Activated CD4-positive, alpha-beta T cell treated with anti-CD3 and anti-CD28 coated beads, Interleukin-2, amount 50 U/mL, for 4 hours (primary cell): Measurements from ENCODE around the gene TNFRSF21.
"Not testable (repeated sequence)": the region's sequence is repeated elsewhere in the genome, so short reads cannot be mapped to it uniquely, and the experiment has no call there.

Experiments used
- DNase-seq, 2 experiments: peaks; one replicate each; pipeline ENCODE4 v3.0.0-alpha.2; 2020

Gene TNFRSF21

DNA sequence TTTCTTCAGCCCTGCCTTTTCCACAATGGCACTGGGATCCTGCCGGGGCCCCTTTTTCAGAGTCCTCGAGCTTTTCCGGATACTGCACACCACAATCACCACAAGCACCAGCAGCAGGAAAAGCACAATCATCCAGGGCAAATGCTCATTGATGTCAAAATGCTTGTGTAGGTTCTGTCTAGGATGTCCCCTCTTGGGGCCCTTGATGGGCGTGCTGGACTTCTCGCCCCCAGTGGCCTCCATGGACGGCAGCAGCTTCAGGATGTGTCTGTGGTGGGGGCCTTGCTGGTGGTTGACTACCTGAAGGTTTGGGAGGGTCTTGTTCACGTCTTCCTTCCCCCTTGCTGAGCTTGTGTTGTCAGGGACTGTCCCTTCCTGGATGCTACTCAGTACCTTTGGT is 25.7 kb downstream of the TNFRSF21 start:
- DNase-seq = no peak

DNA sequence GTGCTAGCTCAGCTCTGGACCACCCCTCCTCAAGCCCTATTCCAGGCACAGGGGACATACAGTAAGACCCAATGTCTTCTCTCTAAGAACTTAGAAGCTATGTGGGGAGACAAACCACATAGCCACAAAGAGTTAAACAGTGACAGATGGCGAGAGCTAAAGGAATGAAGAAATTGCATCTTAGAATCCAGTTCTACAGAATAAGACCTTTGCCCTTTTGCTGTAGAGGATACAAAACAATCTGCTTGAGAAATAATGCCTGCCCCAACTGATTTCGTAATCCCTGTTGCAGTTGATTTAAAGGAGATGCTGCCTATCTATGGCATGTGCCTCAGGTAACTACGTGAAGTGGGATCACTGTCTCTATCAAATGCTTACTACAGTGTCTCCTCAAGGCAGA is 31.2 kb downstream of the TNFRSF21 start:
- DNase-seq = no peak

DNA sequence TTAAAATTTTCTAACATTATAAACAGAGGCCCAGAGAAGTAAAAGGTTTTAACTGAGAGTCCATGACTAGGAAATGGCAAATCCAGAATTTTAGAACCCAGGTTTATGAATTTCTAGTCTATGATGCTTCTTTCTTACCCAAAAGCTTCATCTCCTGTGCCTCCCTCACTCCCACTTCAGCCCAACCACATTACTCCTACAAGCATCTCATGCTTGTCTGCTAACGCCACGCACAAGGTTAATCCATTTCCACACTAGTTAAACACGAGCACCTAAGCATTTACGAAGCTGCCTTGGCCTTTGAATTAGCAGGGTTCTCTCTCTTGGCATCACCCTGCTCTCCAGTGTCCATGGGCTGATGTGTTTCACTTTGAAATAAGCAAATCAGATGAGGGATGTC is 32.0 kb downstream of the TNFRSF21 start:
- DNase-seq = no peak

DNA sequence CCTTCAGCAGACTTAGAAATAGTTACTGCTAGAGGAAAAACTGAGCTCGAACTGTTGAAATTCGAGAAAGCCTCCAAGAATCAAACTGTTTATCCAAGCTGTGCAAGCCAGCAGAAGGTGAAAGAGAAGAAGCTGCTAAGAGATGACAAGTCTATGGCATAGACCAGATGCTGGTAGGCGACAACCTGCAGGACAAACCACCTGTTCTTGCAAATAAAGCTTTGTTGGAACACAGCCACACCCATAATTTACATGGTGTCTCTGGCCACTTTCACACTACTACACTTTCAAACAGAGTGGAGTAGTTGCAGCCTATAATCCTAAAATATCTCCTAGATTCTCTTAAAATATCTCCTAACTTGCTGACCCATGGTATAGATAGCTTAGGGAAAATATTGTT is 33.3 kb downstream of the TNFRSF21 start:
- DNase-seq = no peak

DNA sequence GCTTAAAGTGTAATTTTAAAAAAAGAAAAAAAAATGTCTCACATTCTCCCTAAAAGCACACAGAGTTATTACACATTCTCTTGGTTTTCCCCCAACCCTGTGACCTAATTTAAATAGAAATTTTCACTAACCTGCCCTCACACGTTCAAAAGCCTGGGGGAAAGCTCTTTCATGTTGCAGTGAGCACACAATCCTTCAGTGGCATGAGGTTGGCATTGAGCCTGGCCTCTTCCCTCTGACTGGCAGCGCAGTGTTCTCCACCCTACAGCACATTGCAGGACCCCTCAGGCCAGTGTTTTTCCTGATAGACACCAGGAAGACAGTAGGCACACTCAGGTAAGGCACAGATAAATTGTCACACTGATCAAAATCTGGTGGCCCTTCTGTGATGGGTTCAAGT is 34.1 kb downstream of the TNFRSF21 start:
- DNase-seq = no peak

DNA sequence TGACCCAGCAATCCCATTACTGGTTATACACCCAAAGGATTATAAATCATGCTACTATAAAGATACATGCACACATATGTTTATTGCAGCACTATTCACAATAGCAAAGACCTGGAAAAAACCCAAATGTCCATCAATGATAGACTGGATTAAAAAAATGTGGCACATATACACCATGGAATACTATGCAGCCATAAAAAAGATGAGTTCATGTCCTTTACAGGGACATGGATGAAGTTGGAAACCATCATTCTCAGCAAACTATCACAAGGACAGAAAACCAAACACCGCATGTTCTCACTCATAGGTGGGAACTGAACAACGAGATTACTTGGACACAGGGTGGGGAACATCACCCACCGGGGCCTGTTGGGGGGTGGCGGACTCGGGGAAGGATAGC is 34.6 kb downstream of the TNFRSF21 start:
- not testable (repeated sequence) for DNase-seq

DNA sequence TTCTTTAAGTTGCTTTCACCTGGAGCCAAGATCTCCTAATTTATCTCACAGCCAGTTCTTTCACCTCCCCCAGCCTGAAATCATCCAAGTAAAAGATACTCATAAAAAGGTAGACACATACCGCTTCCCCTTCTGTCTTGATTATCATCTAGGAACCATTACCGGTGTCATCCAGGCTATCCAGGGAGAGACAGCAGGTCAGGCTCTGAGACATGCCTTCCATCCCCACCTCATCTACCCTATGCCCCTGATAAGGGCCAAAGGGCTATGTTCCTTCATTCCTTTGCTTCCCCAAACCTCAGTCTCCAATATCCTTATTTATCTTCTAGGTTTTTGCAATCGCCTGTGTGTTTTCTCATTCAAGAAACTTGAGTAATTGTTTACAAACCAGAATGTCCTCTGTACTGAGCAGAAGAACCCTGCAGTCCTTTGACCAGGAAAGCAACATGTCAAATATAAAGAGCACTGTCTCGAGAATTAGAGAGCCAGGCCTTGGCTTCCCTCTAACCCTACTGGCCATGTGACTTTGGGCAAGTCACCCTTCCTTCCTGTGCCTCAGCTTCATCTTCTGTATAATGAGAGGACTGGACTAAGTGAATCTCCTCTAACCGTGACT is 41.0 kb downstream of the TNFRSF21 start:
- no peak for DNase-seq

DNA sequence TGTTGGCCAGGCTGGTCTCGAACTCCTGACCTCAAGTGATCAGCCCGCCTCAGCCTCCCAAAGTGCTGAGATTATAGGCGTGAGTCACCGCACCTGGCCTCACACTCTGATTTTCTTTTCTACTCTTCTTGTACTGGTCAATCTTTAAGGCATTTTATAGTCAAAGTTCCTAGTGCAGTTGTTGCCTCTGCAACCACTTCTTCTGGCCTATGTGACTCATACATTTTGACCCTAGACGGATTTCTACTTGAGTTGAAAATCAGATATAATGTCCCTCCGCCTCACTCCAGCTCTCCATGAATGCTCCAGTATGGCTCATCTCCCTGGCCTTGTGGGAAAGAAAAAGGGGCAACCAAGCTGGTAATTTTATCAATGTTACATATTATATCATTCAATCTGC is 42.4 kb downstream of the TNFRSF21 start:
- DNase-seq = no peak

DNA sequence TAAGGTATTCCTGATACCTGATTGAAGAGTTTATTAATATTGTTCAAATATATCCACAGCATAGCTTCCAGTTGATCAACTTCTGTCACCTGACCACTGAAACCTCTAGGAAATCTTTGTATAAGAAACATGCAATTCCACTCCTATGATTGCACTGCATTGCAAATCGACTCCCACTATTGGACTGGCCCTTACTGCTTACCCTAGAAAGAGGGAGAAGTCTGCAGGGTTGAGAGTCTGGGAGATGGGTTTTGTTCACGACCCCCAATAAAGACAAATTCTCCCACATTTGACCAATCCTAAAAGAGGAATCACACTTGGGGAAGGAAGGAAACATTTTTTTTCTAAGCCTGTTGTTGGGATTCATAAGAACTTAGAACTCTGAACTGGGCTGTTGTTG is 43.7 kb downstream of the TNFRSF21 start:
- no peak for DNase-seq

DNA sequence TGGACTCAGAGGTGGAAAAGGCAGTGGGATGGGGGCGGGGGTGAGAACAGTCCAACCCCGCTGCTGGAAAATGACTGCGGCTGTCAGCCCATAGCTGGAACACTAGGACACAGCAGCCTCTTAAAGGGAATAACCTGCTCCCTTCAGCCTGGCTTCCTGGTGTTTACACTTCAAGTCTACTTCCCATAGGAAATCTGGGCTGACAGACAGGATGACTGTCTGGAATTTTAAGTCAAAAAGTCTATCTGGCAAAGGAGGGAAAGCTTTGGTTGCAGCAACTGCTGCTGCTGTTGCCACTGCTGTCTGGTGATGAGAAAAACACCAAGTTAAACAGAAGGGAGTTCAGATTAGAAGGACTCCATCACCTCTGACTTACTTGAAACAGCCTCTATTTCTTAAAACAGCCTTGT is 44.9 kb downstream of the TNFRSF21 start:
- DNase-seq = no peak

DNA sequence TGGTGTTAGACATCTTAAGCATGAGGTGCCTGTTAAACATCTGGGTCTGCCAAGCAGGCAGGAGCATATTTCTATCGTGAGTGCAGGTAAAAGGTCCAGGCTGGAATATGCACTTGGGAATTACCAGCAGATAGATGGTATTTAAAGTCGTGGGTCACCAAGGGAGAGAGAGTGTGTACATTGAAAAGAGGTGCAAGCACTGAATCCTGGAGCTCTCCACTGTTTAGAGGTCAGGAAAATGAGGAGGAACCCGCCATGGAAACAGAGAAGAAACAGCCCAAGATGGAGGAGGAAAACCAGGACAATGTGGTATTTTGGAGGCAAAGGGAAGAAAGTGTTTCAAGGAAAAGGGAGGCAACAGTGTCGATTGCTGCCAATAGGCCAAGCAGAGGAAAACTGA is 46.4 kb downstream of the TNFRSF21 start:
- no peak for DNase-seq

DNA sequence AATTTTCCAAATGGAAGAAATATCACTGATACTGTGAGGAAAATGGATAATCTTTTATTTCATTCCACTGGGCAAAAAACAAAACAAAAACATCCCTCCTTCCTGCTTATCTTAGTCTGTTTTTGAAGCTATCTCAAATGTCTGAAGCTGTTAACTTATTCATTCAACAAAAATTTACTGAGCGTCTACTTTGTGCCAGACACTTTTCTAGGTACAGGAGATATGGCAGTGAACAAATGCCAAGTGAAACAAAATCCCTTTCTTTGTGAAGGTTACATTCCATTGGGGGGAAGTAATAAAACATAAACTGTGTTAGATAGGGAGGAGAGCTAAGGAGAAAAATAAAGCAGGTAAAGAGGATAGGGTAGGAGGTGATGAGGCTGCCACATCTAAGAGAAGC is 47.5 kb downstream of the TNFRSF21 start:
- no peak for DNase-seq

DNA sequence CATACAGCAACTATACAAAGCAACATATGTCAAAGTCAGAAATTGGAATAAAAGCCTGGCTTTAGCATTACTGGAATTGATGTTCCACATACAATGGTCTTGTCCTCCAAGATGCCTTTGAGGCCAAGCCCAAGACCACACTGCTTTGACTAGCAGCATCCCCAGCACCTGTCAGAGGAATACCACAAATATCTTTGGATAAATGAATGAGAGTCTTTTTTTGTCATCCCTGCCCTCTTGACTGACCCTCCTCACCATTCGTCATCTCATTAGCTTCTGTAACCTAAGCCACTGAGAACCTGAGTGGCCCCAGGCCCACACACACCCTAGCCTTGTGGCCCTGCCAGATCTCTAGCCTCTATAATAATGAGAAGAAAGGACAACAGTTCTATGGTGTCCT is 48.5 kb downstream of the TNFRSF21 start:
- no peak for DNase-seq

DNA sequence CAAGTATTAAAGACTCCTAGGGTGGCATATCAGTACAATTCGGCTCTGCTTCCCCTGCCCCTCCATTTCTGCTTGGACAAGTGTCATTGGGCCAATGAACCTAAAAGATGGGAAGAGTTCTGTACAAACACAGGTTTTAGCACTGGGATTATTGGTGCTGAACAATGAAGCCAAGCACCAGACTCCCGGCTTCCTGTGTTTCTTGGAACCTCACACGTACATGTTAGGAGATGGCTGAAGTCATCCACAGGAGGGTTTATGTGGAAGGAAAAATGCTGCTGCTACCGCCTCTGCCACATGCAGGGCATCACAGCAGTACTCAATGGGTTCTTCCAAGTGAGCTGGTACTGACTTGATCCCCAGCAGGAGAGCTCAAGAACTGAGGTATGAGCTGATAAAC is 49.7 kb downstream of the TNFRSF21 start:
- no peak for DNase-seq

DNA sequence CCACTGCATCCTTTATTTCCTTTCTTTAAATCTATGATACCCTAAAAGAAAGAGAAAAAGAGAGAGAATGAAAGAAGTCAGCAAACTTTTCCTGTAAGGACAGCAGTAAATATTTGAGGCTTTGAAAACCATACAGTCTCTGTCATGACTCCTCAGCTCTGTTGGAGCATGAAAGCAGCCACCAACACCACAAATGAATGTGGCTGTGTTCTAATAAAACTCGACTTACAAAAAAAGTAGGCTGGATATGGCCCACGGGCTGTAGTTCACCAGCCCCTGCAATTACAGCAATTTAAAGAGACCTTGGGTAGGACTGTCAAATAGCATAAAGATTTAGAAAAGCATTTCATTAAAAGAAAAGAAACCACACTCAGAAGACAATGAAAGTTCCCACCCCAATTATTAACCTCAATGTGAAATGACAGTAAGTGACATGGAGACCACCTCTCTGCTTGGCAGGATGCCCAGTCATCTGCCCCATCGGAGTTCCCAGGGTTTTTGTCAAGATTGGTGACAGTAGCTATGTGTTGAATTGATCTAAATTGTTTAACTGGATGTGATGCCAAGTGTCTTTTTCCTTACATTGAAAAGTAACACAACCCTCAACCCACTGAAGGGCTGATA is 50.9 kb downstream of the TNFRSF21 start:
- no peak for DNase-seq

DNA sequence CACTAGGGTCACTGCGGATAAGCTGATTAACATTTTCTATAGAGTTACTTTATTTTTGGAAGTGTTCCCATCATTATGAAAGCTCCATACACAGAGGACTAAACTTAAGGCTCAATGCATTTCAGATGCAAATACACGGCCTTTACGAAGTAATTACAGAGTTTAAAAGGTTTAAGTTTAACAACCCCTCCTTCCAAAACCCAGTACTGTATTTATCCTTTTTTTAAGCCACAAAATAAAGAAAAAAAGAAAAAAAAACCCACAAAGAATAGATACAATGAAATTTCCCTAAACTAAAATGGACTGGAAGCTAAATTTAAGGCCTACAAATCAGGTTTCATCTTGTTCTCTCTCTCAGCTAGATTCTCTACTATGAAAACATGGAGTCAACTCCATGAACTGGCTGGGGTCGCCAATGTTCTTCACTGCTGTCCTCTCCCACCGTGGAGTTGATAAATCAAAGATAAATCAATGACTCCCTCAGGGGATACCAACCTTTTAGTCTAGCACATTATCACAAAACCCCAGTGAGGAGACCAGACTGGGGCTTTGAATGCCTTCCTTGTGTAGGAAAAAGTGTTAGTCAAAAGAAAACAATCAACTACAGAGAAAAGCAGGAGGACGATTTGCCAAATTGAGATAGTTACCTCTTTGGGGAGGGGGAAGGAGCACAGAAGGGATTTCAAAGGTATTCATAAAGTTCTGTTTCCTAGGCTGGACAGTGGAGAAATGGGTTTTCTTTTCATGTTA is 52.5 kb downstream of the TNFRSF21 start:
- no peak for DNase-seq

DNA sequence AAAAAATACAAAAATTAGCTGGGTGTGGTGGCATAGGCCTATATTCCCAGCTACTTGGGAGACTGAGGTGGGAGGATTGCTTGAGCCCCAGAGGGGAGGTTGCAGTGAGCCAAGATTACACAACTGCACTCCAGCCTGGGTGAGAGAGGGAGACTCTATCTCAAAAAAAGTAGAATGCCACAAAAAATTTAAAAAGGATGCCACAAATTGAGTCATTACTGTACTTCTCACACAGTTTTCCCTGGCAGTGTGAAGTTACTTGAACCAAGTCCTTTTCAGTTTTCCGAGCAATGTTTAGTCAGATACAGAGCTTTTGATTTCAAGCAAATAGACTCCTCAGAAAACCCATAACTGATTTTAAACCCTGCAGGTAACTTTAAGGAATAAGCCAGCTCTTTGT is 53.3 kb downstream of the TNFRSF21 start:
- DNase-seq = no peak

DNA sequence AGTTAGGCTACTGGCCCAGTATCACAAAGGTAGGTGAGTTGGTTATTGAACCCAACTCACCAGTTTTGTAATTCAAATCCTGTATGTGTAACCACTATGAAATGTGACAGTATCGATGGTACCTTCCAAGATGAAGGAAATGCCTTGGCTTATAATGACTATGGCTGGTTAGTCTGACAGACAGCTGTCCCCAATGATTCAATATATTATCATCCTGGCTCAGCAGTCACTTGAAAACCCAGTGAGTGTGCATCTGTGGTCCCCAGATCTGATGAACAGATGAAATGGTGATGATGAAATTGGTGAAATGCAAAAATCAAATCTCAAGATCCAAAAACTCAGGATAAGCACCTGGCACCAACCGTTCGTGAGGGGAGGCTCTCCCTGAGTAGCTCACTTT is 54.8 kb downstream of the TNFRSF21 start:
- no peak for DNase-seq

DNA sequence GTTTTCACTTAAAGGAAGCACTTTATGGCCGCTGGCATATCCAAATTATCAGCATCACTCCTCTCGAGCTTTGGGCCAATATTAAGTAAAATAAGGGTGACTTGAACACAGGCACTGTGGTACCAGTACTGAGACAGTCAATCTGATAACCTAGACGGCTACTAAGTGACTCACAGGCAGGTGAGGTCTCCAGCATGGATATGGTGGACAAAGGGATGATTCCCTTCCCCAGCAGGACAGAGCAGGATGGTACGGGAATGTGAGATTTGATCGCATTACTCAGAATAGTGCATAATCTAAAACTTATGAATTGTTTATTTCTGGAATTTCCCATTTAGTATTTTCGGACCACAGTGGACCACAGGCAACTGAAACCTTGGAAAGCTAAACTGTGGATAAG is 55.7 kb downstream of the TNFRSF21 start:
- DNase-seq = no peak

DNA sequence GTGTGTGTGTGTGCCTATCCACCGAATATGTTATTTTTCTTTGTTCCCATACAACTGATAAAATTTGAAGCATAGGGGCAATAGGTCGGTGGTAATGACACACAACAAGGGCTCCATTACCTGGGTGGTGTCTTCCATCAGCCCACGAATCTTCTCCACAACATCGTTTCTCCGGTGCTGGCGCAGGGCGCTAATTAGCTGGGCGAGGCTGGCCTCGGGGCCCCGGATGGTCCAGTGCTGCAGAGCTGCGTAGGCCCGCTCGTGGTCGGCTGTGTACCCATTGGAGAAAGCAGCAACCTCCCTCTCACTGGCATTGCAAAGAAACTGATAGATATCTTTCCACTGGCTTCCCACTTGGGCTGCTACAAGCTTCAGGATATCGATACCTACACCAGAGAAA is 56.6 kb downstream of the TNFRSF21 start:
- DNase-seq = no peak

DNA sequence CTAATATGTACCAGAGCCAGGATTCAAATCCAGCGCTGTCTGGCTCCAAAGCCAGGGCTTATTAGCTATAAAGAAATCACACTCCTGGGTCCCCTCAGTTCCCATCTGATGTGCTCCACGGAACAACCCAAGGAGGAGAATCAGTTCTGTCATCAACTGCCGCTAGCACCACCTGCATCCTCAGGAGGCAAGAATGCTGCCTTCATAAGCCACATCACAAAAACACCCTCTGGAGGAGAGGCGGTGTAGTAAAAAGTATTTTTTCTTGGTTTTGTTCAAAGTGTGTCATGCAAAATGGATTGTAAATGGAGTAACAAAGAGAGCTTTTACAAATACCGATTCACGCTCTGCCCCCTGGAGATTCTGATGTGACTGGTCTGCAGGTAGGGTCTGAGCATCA is 57.1 kb downstream of the TNFRSF21 start:
- no peak for DNase-seq

DNA sequence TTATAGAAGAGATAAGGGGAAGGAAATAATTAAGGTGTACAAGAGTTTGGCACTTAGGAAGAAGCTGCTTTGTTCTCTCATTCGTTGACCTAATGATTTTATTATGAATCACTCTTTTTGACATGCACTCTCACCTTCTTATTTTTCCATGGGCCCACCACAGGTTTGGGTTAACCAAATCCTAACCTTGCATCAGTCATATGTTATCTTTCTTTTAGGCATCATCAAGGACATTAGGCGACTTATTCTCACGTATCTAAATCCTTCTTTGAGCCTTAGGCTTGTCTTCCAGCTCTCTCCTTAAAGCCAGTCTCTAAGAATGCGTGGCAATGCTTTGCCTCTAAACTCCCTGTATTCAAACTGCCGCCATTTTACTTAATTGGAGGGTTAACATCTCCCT is 58.3 kb downstream of the TNFRSF21 start:
- no peak for DNase-seq

DNA sequence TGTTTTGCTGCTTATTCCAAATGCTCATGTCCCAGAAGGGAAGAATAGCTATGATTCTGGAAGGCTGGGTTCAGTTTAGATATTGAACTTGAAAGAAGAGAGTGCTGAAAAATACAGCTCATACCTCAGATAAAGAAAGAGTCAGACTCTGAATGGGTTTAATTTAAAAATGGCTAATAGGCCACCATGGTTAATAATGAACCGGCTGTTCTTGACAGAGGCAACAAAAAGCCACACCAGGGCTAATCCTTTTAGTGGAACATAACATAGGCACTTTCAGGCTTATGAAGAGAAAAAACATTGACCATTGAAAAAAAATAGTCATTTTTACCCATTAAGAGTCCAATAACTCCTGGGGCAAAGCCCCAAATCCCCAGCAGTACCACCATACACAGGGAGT is 59.4 kb downstream of the TNFRSF21 start:
- no peak for DNase-seq

DNA sequence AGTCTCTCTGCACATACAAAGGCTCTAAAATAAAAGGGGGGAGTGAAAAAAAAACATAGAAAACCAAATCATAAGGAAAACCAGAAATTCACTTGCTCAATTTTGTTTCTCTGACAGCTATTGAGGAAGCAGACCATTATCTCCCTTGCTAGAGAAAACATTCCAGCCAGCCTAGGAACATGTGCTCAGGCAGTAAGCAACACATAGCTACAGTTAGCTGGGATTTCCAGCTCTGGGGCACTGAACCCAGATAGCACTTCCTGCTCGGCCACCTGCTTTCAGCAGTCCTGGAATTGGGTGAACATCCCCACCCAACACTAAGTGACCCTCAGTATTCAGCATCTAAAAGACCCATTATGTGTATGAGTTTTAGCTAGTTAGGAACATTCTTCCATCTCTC is 61.3 kb downstream of the TNFRSF21 start:
- DNase-seq = no peak
